Anterior cingulate cortex (tissue), 58 donors: ENCODE data around the gene ZNF280B.
"Not testable (repeated sequence)": the region's sequence is repeated elsewhere in the genome, so short reads cannot be mapped to it uniquely, and the experiment has no call there.

Source experiments
- DNase-seq, 58 donors: peaks; one replicate each; lab custom pipeline; 2025; lab: John Stamatoyannopoulos, UW

The ZNF280B gene

DNA sequence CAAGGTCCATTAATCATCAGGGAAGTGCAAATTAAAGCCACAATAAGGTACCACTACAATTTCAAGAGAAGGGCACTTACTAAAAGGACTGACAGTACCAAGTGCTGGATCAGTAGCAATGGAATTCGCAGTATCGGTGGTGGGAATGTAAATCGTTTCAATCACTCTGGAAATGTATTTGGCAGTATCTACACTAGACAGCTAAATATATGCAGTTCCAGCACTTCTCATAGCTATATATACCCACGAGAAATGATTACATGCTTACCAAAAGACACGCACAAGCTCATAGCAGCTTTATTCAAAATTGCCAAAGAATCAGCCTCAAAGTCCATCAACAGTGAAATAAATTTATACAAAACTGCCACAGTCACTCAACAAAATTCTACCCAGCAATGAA lies 4.4 kb upstream of the ZNF280B start:
- no peak for DNase-seq

DNA sequence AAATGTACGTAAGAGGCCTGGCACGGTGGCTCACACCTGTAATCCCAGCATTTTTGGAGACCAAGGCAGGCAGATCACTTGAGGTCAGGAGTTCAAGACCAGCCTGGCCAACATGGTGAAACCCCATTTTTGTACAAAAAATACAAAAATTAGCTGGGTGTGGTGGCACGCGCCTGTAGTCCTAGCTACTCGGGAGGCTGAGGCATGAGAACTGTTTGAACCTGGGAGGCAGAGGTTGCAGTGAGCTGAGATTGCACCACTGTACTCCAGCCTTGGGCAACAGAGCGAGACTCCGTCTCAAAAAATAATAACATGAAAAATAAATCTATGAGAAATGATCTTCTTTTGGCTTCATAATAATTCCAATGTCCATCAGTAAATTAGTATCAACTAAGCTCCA lies 2.3 kb upstream of the ZNF280B start:
- not testable (repeated sequence) for DNase-seq

DNA sequence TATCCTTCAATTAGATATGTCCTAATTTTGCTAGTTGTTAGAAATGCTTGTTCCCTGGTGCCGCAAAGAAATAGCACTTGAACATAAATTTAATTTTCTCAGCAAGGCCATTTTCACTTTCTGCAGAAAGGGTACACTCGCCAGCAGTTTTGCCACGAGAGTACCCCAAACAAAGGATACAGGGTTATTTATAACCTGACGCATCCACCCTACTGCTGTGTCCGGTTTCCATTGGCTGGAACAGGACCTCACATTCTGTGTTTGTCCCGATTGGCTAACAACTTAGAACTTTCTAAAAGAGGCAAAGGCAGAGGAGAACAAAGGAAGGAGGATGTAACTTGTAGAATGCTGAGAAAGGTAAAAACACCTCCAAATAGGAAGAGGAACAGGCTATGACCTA lies 1.4 kb upstream of the ZNF280B start:
- not testable (repeated sequence) for DNase-seq

DNA sequence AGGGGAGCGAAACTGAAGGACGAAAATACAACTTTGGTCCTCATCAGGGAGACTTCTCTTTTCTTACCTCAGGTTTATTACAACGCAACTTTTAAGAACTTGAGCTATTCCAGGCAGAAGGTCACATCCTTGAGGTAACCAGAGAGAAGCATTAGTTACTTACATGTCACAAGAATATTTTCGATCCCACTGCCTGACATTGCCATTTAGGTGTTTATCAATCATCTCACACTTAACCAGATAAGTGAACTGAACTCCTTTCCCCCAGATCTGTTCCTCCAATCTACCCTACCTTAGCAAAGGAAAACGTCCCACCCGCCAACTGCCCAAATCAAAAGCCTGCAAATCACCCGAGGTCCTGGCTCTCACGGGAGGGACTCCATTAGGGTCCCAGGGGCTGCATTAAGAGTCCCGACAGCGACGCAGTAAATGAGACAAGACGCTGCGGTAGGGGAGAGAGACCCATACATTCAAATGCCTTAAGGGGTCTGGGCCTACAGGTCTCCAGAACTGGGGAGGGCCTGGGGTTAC lies 734 bp downstream of the ZNF280B start:
- peak in 1 of 58 donors; percentile 0 for DNase-seq

DNA sequence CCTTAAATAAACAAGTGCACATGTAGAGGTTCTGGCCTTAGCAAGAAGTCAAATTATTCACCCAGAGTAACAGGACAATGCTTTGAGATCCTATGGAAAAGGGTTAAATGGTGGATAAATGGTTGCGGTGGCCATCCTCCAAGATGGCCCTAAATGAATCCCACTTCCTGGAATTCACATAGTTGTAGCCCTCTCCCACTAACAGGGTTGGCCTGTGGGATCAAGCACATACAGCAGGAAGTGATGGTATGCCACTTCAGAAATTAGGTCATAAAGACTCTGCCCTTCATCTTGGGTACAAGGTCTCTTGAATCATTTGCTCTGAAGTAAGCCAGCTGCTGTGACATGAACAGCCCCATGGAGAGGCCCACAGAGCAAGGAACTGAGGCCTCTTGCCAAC lies 1.8 kb downstream of the ZNF280B start:
- DNase-seq, result no peak

DNA sequence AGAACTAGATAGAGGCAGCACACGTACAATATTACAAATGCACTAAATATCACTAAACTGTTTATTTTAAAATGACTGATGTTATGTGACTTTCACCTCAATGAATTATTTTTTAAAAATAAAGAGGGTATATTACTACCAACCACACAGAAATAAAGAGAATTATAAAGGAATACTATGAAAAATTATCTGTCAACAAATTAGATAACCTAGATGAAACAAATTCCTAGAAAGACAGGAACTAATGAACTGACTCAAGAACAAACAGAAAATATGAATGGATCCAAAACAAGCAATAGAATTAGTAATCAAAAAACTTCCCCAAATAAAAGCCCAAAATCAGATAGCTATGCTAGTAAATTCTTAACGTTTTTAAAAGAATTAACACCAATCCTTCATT lies 10.3 kb downstream of the ZNF280B start:
- DNase-seq, result no peak

DNA sequence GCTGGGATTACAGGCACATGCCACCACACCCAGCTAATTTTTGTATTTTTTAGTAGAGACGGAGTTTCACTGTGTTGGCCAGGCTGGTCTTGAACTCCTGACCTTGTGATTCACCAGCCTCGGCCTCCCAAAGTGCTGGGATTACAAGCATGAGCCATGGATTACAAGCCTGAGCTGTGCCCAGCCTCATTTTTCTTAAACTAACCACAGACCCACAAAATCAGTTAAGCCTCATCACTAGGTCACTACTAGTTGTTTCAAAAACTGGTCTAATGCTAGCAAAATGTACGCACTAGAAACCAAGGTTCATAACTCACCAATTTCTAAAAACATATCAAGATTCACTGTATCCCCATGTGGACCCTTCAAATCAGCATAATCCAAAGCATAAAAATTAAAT lies 17.0 kb downstream of the ZNF280B start:
- DNase-seq, result not testable (repeated sequence)

DNA sequence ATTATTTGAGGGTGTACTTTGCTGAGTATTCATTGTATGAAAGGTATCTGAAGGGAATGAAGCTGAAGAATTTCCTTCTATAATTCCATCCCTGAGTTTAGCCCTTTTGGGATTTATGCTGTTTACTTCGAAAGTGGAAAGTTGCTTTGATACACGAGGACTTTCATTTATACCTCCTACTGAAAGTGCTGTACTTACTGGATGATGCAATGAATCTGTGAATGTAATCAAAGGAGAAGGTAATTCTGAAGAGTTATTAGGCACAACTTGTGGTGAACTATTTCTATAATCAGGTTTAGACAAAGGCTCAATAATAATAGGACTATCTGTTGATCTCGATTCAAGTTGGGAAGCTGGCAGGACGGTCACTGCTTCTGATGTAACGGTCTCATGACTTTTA lies 19.8 kb downstream of the ZNF280B start:
- no peak for DNase-seq

DNA sequence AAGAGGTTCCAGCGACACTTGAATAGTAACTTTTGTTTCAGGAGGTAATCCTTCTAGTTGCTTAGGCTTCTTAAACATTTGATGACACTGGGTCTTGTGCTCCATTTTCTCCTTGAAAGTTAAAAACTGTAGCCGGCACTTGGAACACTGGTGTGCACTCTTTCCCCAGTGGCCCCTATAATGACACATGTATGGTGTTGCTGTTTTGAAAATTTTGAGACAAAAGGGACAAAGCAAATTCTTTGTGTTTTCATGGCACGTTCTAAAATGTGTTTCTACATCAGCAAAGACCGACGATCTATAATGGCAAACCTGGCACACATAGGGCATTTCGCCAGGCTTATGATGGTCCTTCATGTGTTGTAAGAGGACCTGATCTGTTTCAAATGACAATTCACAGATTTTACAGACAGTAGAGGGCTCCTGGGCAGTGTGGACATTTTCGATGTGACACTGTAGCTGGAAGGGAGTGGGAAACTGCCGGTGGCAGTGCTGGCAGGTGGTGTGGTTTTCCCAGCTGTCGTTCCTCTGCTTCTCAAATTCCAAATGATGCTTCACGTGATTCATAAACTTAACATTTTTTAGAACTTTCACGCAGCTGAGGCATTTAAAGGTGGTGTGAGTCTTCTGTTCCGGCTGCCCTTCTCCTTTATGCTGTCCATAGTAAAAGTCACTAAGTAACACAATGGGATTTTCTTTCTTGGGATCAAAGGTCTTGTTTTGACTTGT lies 20.5 kb downstream of the ZNF280B start:
- no peak for DNase-seq

DNA sequence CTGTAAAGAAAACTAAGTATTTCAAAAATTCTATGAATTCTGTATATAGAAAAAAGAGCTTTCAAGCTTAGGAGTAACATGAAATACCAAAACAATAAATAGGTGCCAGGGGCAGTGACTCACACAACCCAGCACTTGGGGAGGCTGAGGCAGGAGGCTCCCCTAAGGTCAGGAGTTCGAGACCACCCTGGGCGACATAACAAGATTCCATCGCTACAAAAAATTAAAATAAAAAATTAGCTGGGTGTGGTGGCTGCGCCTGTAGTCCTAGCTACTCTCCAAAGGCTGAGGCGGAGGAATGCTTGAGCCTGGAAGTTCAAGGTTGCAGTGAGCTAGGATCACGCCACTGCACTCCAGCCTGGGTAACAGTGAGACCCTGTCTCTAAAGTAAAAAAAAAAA lies 21.5 kb downstream of the ZNF280B start:
- no peak for DNase-seq

DNA sequence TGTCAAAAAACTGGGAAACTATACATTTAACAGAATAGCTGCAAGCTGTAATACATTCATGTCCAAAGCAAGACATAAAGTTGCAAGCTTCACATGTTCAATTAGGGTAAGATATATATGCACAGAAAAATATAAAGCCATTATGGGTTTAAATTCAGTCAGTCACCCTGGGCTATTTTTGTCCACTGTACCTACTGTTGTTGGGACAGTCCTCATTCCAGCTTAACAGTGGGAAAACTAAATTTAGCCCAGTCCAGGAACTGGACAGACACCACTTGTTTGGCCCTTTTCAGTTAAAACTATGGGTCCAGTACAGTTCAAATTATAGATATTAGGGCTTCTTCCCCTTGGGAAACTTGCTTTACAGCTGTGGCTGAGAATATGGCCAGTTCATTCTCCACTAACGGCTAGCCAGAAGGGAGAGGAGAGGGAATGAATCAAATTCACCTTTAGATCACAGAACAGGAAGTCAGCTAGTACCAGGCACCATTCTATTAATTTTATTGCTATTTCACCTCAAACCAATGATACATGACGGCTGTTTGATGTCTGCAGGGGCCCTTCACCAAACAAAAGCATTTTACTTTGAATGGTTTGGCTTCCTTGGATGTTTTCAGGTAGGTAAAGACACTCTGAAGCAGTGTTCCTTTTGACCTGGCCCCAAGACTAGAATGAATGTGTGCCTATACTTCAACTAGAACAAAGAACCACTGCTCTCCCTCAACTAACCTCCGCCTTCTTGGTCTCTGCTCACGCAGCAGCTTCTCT lies 22.2 kb downstream of the ZNF280B start:
- no peak for DNase-seq

DNA sequence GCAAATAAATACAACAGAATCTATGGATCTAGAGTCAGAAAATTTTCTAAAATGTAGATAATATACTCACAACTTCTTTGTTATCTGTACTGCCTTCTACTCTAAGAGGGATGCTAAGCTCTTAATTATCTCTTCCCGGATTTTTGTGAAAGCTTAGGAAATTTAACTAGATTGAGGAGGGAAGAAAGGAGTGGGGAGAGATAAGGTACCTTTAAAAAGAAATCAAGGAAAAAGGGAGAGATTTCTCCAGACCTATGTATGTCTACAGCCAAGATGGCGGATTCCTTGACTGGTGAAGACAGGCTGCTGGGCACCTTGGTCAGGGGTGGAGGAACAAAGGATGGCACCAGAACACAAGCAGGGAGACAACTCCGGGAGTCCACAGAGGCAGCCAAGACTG lies 23.0 kb downstream of the ZNF280B start:
- no peak for DNase-seq

DNA sequence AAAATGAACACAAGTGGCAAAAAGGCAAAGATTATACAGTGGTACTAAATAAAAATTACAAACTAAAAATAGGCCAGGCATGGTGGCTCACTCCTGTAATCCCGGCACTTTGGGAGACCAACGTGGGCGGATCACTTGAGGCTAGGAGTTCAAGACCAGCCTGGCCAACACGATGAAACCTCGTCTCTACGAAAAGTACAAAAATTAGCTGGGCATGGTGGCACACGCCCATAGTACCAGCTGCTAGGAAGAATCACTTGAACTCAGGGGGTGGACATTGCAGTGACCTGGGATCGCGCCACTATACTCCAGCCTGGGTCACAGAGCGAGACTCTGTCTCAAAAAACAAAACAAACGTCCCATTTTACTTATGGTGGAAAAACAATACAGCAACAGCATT lies 24.5 kb downstream of the ZNF280B start:
- no peak for DNase-seq

DNA sequence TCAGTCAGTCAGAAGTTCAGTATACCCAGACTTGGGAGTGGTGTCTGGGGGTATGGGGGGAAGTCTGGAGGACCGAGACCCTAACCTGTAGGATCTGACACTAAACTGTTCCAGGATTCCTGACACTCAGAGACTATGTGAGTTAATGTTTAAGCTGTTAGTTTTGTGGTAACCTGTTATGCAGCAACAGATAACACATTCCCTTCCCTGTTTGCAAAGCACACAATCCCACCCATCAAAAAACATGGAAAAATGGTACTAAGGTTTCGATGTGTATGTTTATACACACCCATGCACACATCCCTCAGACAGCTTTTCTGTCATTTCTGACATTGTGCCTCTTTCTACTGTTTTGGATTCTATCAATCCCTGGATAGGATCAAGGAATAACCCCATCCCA lies 27.6 kb downstream of the ZNF280B start:
- DNase-seq, result no peak

DNA sequence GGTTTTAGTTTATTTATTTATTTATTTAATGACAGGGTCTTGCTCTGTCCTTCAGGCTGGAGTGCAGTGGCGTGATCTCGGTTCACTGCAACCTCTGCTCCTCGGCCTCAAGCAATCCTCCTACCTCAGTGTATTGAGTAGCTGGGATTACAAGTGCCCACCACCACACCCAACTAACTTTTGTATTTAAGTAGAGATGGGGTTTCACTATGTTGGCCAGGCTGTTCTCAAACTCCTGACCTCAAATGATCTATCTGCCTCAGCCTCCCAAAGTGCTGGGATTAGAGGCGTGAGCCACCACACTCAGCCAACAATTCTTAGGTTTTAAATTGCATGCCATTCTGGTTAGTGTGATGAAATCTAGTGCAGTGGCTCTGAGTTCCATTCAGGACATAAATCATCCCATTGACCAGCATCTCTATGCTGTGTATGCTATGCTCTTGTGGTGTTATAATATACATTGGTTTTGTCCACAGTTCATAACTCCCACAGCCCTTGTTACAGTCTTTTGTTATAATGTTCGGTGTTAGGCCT lies 28.5 kb downstream of the ZNF280B start:
- no peak for DNase-seq

DNA sequence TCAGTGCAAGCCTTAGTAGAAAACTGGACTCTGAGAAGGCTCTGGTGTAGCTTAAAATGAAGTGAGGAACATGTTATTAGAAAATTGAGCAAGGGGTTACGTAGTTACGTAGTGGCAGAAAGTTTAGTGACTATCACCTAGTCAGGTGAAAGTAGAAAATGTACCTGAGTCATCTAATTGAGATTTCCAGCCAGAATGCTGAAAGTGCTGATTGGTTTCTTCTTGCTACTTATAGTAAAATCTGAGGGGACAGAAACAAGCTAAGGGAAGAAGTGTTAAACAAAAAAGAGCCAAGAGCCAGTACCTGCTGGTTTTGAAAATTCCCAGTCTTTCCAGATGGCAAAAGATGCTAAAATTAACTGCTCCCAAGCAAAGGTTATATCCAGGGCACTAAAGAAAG lies 29.4 kb downstream of the ZNF280B start:
- no peak for DNase-seq

DNA sequence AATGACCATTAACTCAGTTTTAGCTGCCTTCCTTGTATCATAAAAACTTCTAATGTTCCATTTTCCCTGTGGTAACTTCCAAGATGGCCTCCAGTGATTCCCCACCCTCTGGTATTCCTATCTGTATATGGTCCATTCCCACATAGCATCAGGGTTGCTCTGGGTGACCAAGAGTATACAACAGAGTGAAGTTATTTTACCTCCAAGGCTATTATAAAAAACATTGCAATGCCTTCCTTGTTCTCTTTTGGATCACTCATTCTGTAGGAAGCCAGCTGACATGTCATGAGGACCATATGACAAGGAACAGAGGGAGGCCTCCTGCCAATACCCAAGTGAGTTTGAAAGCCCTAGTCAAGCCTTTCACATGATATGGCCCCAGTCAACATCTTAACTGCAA lies 30.1 kb downstream of the ZNF280B start:
- no peak for DNase-seq

DNA sequence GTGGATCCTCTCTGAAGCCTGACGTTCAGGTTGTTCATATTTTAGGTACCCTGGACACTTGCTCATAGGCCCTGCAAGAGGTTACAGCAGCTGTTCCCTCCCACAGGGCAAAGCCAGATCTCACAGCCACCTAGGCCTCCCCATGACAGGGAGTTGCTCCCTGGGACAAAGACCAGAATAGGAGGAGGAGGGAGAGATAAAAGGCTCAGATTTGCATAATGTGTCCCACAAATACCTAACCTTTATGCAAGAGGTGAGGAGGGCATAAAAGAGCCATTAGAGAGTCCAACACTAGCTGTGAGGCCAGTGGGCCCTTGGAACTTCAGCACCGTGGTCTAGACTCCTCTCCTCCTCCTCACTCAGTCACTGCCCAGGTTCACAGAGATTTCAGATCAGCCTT lies 33.8 kb downstream of the ZNF280B start:
- DNase-seq, result no peak

DNA sequence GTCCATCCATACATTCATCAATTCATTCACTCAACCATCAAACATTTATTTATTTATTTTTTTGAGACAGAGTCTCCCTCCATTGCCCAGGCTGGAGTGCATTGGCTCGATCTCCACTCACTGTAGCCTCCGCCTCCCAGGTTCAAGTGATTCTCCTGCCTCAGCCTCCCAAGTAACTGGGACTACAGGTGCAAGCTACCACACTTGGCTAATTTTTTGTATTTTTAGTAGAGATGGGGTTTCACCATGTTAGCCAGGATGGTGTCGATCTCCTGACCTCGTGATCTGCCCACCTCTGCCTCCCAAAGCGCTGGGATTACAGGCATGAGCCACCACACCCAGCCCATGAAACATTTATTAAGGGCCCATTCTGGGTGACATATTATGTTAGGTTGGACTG lies 37.4 kb downstream of the ZNF280B start:
- DNase-seq, result not testable (repeated sequence)

DNA sequence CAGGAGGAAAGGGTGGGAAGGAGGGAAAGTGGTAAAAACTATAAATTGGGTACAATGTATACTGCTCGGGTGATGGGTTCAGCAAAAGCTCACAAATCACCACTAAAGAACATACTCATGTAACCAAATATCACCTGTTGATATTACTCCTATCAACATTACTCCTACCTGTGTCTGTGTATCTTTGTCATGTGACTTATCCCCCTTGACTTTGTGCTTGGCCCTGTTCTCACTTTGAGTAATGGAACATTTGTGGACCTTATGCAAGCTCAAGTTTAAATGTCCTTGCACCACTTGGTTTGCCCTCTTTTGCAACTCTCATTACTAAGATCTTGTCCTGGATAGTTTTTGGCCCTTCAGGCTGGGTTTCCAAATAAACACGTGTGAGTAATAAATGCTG lies 39.0 kb downstream of the ZNF280B start:
- no peak for DNase-seq

DNA sequence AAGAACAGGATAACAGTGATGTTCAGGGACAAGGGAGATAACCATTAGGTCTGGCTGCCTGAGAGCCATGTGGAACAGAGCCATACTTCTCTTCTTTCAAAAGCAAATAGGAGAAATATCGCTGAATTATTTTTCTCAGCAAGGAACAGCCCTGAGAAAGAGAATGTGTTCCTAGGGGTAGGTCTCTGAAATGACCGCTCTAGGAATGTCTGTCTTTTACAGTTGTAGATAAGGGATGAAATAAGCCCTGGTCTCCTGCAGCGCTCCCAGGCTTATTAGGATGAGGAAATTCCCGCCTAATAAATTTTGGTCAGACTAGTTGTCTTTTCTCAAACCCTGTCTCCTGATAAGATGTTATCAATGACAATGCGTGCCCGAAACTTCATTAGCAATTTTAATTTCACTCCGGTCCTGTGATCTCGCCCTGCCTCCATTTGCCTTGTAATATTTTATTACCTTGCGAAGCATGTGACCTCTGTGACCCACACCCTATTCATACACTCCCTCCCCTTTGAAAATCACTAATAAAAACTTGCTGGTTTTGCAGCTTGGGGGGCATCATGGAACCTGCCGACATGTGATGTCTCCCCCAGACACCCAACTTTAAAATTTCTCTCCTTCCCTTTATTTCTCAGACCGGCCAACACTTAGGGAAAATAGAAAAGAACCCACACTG lies 39.6 kb downstream of the ZNF280B start:
- DNase-seq, result not testable (repeated sequence)
